Mucosa of descending colon (tissue), 3 donors: ENCODE data around the gene IDH3B. TPM values are rescaled to one million over a fixed set of nuclear protein-coding genes. Genes with fewer than 3 reads are reported as not detected.

ENCODE experiments used
- ATAC-seq: fragments of 200-7000 bp; cut with Tn5 transposase; one replicate; pipeline ENCODE4 v1.9.1; 2020; ENCODE audit warnings: mild to moderate bottlenecking, moderate library complexity
- DNase-seq, 3 donors: peaks; one replicate each; pipeline ENCODE4 v3.0.0-alpha.2; 2020
- H3K36me3 ChIP-seq: fragments of 200-600 bp; one replicate; pipeline ENCODE4 v1.8.0; 2021; ENCODE audit warnings: low read depth, mild to moderate bottlenecking
- H3K4me1 ChIP-seq: fragments of 200-600 bp; one replicate; pipeline ENCODE4 v1.8.0; 2021; ENCODE audit warnings: low read depth, mild to moderate bottlenecking
- H3K4me3 ChIP-seq: fragments of 200-600 bp; one replicate; pipeline ENCODE4 v1.8.0; 2021; ENCODE audit warnings: mild to moderate bottlenecking
- H3K9me3 ChIP-seq: fragments of 200-600 bp; one replicate; pipeline ENCODE4 v1.8.0; 2021; ENCODE audit warnings: mild to moderate bottlenecking
- intact Hi-C, 2 donors: fragments of 100-400 bp; cut with DNase I in 1 of 2; cut with micrococcal nuclease in 1 of 2; formaldehyde crosslinking; loops; one replicate each; pipeline versions ENCODE4 v1.11.0 to v1.11.1; 2022; cut with DNase I, micrococcal nuclease
- microRNA-seq: library from miRNA; unstranded; fragments of <30 nt; microRNA quantifications from one replicate; pipeline ENCODE4, GENCODE V29; 2019
- total RNA-seq, 3 donors: library from RNA; stranded (reverse); fragmentation: NEBNext Ultra II Directional in 2 of 3; extraction: Animal tissue kit (Norgen Biotek cat#: 25700) in 2 of 3; gene quantifications; one replicate each; pipeline versions ENCODE4 v1.2.1 to v1.2.4, GENCODE V29; 2021 to 2023
- TF ChIP-seq, protein P1 (sequence below): fragments of 200-600 bp; IDR thresholded peaks from one replicate; pipeline ENCODE4 v1.8.0; 2022; ENCODE audit warnings: antibody characterized with exemption, mild to moderate bottlenecking
- donor health status: DM: no; HTN: no; CAD: no; lungs with moderate emphysema.
- donor health status: DM: no; HTN: no; CAD: no.
- donor health status: DM: no; HTN: yes; CAD: no.

The IDH3B gene
- total RNA-seq, 3 donors from 2014 or later = 112 to 128 (median 123) TPM

DNA sequence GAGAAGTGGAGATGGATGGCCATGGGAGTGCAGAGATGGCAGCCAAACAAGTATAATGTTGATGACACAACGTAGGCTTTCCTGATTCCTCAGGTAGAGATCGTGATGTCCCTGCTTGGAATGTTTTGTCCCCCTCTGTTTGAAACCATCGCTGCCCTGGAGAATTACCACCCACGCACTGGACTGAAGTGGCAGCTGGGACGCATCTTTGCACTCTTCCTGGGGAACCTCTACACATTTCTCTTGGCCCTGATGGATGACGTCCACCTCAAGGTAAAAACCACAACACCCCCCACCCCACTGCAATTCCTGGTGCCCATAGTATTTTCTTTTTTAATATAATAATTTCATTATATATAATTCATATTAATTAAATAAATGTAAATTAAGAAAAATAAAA lies 53.7 kb downstream of the IDH3B start:
- intact Hi-C loops = no loop called here
- Histone ChIP-seq H3K9me3 (peaks cover 14% of the 10 kb centered on the region), H3K4me1 (no peaks in the 10 kb centered on the region), H3K36me3 (no peaks in the 10 kb centered on the region), H3K4me3 (no peak overlapping the region)
- TF ChIP-seq, protein P1, sequence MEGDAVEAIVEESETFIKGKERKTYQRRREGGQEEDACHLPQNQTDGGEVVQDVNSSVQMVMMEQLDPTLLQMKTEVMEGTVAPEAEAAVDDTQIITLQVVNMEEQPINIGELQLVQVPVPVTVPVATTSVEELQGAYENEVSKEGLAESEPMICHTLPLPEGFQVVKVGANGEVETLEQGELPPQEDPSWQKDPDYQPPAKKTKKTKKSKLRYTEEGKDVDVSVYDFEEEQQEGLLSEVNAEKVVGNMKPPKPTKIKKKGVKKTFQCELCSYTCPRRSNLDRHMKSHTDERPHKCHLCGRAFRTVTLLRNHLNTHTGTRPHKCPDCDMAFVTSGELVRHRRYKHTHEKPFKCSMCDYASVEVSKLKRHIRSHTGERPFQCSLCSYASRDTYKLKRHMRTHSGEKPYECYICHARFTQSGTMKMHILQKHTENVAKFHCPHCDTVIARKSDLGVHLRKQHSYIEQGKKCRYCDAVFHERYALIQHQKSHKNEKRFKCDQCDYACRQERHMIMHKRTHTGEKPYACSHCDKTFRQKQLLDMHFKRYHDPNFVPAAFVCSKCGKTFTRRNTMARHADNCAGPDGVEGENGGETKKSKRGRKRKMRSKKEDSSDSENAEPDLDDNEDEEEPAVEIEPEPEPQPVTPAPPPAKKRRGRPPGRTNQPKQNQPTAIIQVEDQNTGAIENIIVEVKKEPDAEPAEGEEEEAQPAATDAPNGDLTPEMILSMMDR = no peak
- DNase-seq (no peak), ATAC-seq (no peak)

Small RNA genes within 50 kb of the gene (microRNA-seq; reads per million reads assigned to microRNA genes)
- 7.0 reads per million, percentile 28 among the genes with 10 or more reads in this experiment for gene MIR1292

Other genes with a start within 250 kb of the IDH3B start
- 100 to 1,000 TPM in 1 of 3 donors, 10 to 100 TPM in 2; 84.2 to 143 (median 94.6) TPM for gene SNRPB, start 193.4 kb downstream of the IDH3B start, total RNA-seq
- gene ZNF343, start 155.3 kb downstream of the IDH3B start, total RNA-seq = 10 to 100 TPM in 1 of 3 donors, 1 to 10 TPM in 2; 6.9 to 12.1 (median 9.8) TPM
- under 1 TPM in 2 of 3 donors, not detected in 1; 0.09 to 0.41 TPM for gene TMC2, start 127.6 kb downstream of the IDH3B start, total RNA-seq
- gene NOP56, start 11.6 kb downstream of the IDH3B start, total RNA-seq = 100 to 1,000 TPM in 2 of 3 donors, 10 to 100 TPM in 1; 80.8 to 116 (median 107) TPM
- gene EBF4, start 28.6 kb upstream of the IDH3B start, total RNA-seq = 10 to 100 TPM in 1 of 3 donors, 1 to 10 TPM in 2; 3.6 to 53.3 (median 4.5) TPM
- 1 to 10 TPM in 2 of 3 donors, not detected in 1; 1.7 to 7.1 TPM for gene CPXM1, start 136.4 kb upstream of the IDH3B start, total RNA-seq
- gene C20orf141, start 150.8 kb upstream of the IDH3B start, total RNA-seq = not detected
- not detected for gene TMEM239, start 152.1 kb upstream of the IDH3B start, total RNA-seq
- gene PCED1A, start 176.4 kb upstream of the IDH3B start, total RNA-seq = 10 to 100 TPM; 21.1 to 35.0 (median 29.6) TPM
- gene VPS16, start 176.5 kb upstream of the IDH3B start, total RNA-seq = 10 to 100 TPM; 36.9 to 52.0 (median 38.5) TPM
- gene PTPRA, start 209.3 kb upstream of the IDH3B start, total RNA-seq = 10 to 100 TPM; 39.0 to 64.7 (median 59.3) TPM